Mesodermal cell (in vitro differentiated cells): ENCODE data around the gene NEK2.
"Not testable (repeated sequence)": the region's sequence is repeated elsewhere in the genome, so short reads cannot be mapped to it uniquely, and the experiment has no call there.

Experiments
- H3K27ac ChIP-seq: 2 replicates; pipeline ENCODE4 v1.7.0; 2013; ENCODE audit warnings: mild to moderate bottlenecking, low read depth, low read length, moderate library complexity; ENCODE audit not compliant: severe bottlenecking
- H3K36me3 ChIP-seq: 2 replicates; pipeline ENCODE4 v1.7.1; 2013; ENCODE audit warnings: mild to moderate bottlenecking, low read length, moderate library complexity; ENCODE audit not compliant: control insufficient read depth, insufficient read depth
- H3K4me1 ChIP-seq: one replicate; pipeline ENCODE4 v1.7.1; 2013; ENCODE audit warnings: mild to moderate bottlenecking, low read length; ENCODE audit not compliant: insufficient read depth, control insufficient read depth, poor library complexity, severe bottlenecking
- H3K4me3 ChIP-seq: 2 replicates; pipeline ENCODE4 v1.7.0; 2013; ENCODE audit warnings: low read length, control low read depth, mild to moderate bottlenecking; ENCODE audit not compliant: insufficient read depth, poor library complexity, severe bottlenecking; ENCODE audit errors: extremely low read depth
- H3K9me3 ChIP-seq: 2 replicates; pipeline ENCODE4 v1.7.1; 2013; ENCODE audit warnings: mild to moderate bottlenecking, low read length, moderate library complexity; ENCODE audit not compliant: control insufficient read depth
- WGBS, 2 experiments: methylation state at CpG; one replicate each; pipeline ENCODE4 v1.1.5; 2013; ENCODE audit warnings: missing lambda C conversion rate in 2 of 2; ENCODE audit not compliant: insufficient coverage in 2 of 2; 5-methylcytosine and 5-hydroxymethylcytosine counted together

NEK2 gene

GRCh38 chr1:211639475-211640300, 35.7 kb downstream of the NEK2 start:
- 59 to 63% methylated on average over 12 to 13 of the region's 13 CpGs for WGBS, 2 experiments
- H3K27ac ChIP-seq, result no peak overlapping the region
- H3K36me3 ChIP-seq, result no peaks in the 10 kb centered on the region
- H3K4me3 ChIP-seq, result no peak overlapping the region
- H3K4me1 ChIP-seq, result peaks cover 8% of the 10 kb centered on the region
- H3K9me3 ChIP-seq, result no peaks in the 10 kb centered on the region

- Histone ChIP-seq H3K27ac (no peak overlapping the region), H3K9me3 (no peaks in the 10 kb centered on the region), H3K36me3 (no peaks in the 10 kb centered on the region), H3K4me3 (no peak overlapping the region), H3K4me1 (peaks cover 8% of the 10 kb centered on the region)
- 83 to 95% methylated on average over 2 to 5 of the region's 5 CpGs for WGBS, 2 experiments
Observed at GRCh38 chr1:211638689-211639101, 36.7 kb downstream of the NEK2 start.

- H3K36me3 ChIP-seq, result no peaks in the 10 kb centered on the region
- no peak overlapping the region for H3K27ac ChIP-seq
- no peaks in the 10 kb centered on the region for H3K9me3 ChIP-seq
- 76 to 89% methylated on average over 3 to 4 of the region's 5 CpGs for WGBS, 2 experiments
- H3K4me1 ChIP-seq, result peaks cover 8% of the 10 kb centered on the region
- H3K4me3 ChIP-seq, result no peak overlapping the region
Observed at GRCh38 chr1:211638246-211638645, 37.2 kb downstream of the NEK2 start.

- Histone ChIP-seq H3K9me3 (no peaks in the 10 kb centered on the region), H3K36me3 (no peaks in the 10 kb centered on the region), H3K4me1 (peaks cover 13% of the 10 kb centered on the region), H3K27ac (no peak overlapping the region), H3K4me3 (no peak overlapping the region)
- WGBS, 2 experiments, result 100% methylated on average over 1 of the region's 3 CpGs; no CpG with 5 or more reads in 1 of the 2 experiments
Observed at GRCh38 chr1:211637066-211637465, 38.4 kb downstream of the NEK2 start.

- not testable (repeated sequence) for H3K36me3 ChIP-seq, H3K9me3 ChIP-seq, H3K27ac ChIP-seq, H3K4me3 ChIP-seq
- H3K4me1 ChIP-seq, result peaks cover 13% of the 10 kb centered on the region
- WGBS, 2 experiments, result 80 to 89% methylated on average over 1 to 7 of the region's 9 CpGs
Observed at GRCh38 chr1:211636575-211637029, 38.8 kb downstream of the NEK2 start.

- Histone ChIP-seq H3K4me1 (peaks cover 13% of the 10 kb centered on the region), H3K27ac (no peak overlapping the region), H3K36me3 (no peaks in the 10 kb centered on the region), H3K4me3 (no peak overlapping the region), H3K9me3 (no peaks in the 10 kb centered on the region)
- 93 to 95% methylated on average over 7 to 9 of the region's 9 CpGs for WGBS, 2 experiments
Observed at GRCh38 chr1:211635597-211636205, 39.7 kb downstream of the NEK2 start.

GRCh38 chr1:211634931-211635330, 40.5 kb downstream of the NEK2 start:
- no peak overlapping the region for H3K27ac ChIP-seq
- WGBS, 2 experiments, result 100% methylated on average over 2 of the region's 4 CpGs
- no peaks in the 10 kb centered on the region for H3K9me3 ChIP-seq
- no peaks in the 10 kb centered on the region for H3K36me3 ChIP-seq
- no peak overlapping the region for H3K4me3 ChIP-seq
- peaks cover 13% of the 10 kb centered on the region for H3K4me1 ChIP-seq

- H3K9me3 ChIP-seq, result no peaks in the 10 kb centered on the region
- no peak overlapping the region for H3K4me3 ChIP-seq
- 88 to 94% methylated on average over 2 of the region's 4 CpGs for WGBS, 2 experiments
- H3K4me1 ChIP-seq, result peaks cover 10% of the 10 kb centered on the region
- H3K36me3 ChIP-seq, result no peaks in the 10 kb centered on the region
- no peak overlapping the region for H3K27ac ChIP-seq
Observed at GRCh38 chr1:211634461-211634860, 41.0 kb downstream of the NEK2 start.

- no peaks in the 10 kb centered on the region for H3K36me3 ChIP-seq
- H3K4me1 ChIP-seq, result peaks cover 10% of the 10 kb centered on the region
- H3K27ac ChIP-seq, result no peak overlapping the region
- H3K4me3 ChIP-seq, result no peak overlapping the region
- WGBS, 2 experiments, result 95% methylated on average over 3 of the region's 8 CpGs; no CpG with 5 or more reads in 1 of the 2 experiments
- H3K9me3 ChIP-seq, result no peaks in the 10 kb centered on the region
Observed at GRCh38 chr1:211633524-211633846, 41.9 kb downstream of the NEK2 start.

GRCh38 chr1:211632808-211633523, 42.5 kb downstream of the NEK2 start:
- H3K4me3 ChIP-seq, result no peak overlapping the region
- 82 to 84% methylated on average over 9 to 12 of the region's 13 CpGs for WGBS, 2 experiments
- H3K9me3 ChIP-seq, result no peaks in the 10 kb centered on the region
- H3K27ac ChIP-seq, result no peak overlapping the region
- no peaks in the 10 kb centered on the region for H3K36me3 ChIP-seq
- peaks cover 10% of the 10 kb centered on the region for H3K4me1 ChIP-seq
